ENCODE results near the gene FAR2.
"Not testable (repeated sequence)": the region's sequence is repeated elsewhere in the genome, so short reads cannot be mapped to it uniquely, and the experiment has no call there.

DNA sequence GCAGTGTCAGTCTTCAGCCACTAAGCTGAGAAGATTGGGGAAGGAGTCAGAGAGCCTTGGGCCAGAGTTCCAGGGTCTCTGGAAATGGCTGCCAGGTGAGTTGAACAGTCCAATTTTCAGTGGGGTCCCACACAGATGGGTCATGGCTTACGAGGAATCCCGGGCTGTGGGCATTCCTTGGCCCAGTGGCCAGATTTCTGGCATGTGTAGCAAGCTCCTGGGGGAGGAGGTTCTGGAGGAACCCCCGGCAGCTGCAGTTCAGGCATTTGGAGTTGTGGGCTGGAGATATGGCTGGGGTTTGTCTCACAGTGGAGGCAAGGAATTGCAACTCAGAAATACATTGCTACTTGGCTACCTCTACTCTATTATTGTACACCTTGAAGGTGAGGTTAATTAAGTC lies 10.8 kb upstream of the FAR2 start:
- TF ChIP-seq, protein P1, sequence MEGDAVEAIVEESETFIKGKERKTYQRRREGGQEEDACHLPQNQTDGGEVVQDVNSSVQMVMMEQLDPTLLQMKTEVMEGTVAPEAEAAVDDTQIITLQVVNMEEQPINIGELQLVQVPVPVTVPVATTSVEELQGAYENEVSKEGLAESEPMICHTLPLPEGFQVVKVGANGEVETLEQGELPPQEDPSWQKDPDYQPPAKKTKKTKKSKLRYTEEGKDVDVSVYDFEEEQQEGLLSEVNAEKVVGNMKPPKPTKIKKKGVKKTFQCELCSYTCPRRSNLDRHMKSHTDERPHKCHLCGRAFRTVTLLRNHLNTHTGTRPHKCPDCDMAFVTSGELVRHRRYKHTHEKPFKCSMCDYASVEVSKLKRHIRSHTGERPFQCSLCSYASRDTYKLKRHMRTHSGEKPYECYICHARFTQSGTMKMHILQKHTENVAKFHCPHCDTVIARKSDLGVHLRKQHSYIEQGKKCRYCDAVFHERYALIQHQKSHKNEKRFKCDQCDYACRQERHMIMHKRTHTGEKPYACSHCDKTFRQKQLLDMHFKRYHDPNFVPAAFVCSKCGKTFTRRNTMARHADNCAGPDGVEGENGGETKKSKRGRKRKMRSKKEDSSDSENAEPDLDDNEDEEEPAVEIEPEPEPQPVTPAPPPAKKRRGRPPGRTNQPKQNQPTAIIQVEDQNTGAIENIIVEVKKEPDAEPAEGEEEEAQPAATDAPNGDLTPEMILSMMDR (IDR thresholded peaks at IDR 0.05; ENCODE audit: extremely low read depth in 1 of 2, insufficient read depth in 1 of 2, low read depth in 1 of 2, low read length in 2 of 2): not testable (repeated sequence)
- TF ChIP-seq POLR2A (IDR thresholded peaks at IDR 0.05; ENCODE audit: low read depth, low read length); JUN (IDR thresholded peaks at IDR 0.05; ENCODE audit: borderline replicate concordance, insufficient read depth, insufficient read length, low read depth); EZH2 (IDR thresholded peaks at IDR 0.05; ENCODE audit: borderline replicate concordance, low read depth, low read length, severe bottlenecking); POLR2AphosphoS5 (IDR thresholded peaks at IDR 0.05; ENCODE audit: insufficient read depth, low read depth, low read length): not testable (repeated sequence)
- TF ChIP-seq, protein P2, sequence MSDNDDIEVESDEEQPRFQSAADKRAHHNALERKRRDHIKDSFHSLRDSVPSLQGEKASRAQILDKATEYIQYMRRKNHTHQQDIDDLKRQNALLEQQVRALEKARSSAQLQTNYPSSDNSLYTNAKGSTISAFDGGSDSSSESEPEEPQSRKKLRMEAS (IDR thresholded peaks at IDR 0.05; ENCODE audit: insufficient read depth, insufficient read length): not testable (repeated sequence)

Data from endothelial cell of umbilical vein (primary cell).